CD4-positive, alpha-beta T cell treated with Interleukin-2 at 100 ng/mL for 4 hours (primary cell): ENCODE data around the gene LIG1.
A peak's percentile ranks its signal among the peaks of the same experiment; 100 is the strongest.
"Not testable (repeated sequence)": the region's sequence is repeated elsewhere in the genome, so short reads cannot be mapped to it uniquely, and the experiment has no call there.

Source experiments
- DNase-seq: peaks from one replicate; pipeline ENCODE4 v3.0.0-alpha.2; 2020; ENCODE audit warnings: low spot score

LIG1 gene

GRCh38 chr19:48121909-48122371 lies 48.2 kb downstream of the LIG1 start:
- no peak for DNase-seq

GRCh38 chr19:48121066-48121465 lies 49.1 kb downstream of the LIG1 start:
- no peak for DNase-seq

DNA sequence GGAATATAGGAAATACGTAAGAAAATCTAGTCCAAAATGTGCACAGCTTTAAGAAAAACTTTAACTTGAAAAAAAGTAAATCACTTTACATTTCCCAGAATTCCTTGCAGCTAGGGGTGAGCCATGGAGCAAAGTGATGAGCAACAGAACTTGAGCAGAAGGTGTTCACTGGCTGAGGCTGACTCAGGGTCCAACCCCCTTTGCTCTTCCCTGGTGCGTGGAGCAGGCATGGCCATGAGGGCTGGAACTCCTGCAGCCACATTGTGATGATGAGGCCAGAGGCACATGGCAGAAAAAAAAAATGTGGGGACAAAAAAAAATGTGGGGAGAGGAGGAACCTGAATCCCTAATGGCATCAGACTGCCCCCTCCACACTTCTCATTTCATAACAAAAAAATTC lies 49.6 kb downstream of the LIG1 start:
- DNase-seq, result no peak

DNA sequence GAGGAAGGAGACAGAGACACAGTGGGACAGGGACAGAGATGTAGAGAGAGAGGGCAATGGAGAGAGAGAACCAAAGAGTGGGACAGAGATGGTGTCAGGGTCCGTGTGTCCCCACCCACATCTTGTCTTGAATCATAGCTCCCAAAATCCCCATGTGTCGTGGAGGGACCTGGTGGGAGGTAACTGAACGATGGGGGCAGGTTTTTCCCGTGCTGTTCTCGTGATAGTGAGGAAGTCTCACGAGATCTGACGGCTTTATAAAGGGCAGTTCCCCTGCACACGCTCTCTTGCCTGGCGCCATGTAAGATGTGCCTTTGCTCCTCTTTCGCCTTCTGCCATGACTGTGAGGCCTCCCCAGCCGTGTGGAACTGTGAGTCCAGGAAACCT lies 52.0 kb downstream of the LIG1 start:
- DNase-seq, result no peak

GRCh38 chr19:48117515-48118130 lies 52.5 kb downstream of the LIG1 start:
- no peak for DNase-seq

DNA sequence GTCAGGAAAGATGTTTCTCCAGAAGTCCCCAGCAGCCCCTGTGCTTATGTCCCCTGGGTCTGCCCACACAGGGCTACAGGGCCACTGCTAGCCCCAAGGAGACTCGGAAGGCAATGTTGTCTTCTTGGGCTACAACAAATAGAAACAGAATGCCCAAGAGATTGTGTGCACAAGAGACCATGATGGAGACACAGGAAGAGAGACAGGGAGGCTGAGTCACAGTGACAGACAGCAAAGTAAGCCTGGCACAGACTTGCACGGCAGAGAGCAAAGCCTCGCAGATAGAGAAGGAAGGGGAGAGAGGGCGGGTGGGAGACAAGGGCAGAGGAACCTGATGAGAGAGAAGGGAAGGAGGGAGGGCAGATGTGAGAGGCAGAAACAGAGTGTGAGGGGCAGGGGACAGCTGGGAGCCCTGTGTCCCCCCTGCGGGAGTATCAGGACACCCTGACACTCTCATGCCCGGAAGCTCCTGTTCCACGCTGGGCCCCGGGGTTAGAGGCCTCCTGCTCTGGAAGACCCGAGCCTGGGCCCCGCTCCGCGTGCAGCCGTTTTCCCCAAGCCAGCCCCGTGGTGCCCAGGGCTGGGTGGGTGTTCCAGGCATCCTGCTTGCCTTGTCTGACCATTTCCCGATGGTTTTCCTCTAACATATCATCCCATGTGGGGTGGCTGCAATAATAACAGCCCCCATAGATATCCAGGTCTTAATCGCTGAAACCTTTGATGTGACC lies 56.8 kb downstream of the LIG1 start:
- no peak for DNase-seq

GRCh38 chr19:48111280-48111679 lies 58.9 kb downstream of the LIG1 start:
- no peak for DNase-seq

DNA sequence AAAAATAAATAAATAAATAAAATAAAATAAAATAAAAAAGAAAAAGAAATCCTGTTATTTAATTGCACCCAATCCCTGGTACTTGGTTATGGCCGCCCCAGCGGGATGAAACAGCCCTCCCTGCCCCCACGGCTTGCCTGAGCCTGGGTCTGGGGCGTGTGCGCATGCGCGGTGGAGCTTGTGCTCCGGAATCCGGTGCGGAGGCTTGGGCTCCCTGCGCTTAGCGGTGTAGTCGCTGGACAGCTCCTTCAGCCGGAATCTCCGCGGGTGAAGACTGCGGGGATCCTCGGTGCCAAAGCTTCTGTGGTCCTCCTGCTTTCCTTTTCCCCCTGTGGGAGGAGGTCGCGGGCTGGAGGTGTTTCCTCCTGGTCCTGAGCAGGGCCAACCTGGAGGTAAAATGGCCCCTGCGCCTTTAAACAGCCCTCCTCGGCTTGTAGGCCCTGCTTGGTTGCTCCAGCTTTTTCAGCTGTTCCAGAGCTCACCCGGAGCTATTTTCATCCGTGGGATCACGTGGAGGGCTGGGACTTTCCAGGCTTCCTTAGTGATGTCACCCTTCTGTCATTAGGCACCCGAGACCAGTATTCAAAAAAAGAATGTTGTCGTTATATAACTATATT lies 59.7 kb downstream of the LIG1 start, which contains the start of gene PLA2G4C:
PLA2G4C (minus strand) TSS at position 468 of the 617 bp plus-strand sequence. CDS start 4,288 bp downstream, outside the sequence.
- peak; percentile 73 for DNase-seq

DNA sequence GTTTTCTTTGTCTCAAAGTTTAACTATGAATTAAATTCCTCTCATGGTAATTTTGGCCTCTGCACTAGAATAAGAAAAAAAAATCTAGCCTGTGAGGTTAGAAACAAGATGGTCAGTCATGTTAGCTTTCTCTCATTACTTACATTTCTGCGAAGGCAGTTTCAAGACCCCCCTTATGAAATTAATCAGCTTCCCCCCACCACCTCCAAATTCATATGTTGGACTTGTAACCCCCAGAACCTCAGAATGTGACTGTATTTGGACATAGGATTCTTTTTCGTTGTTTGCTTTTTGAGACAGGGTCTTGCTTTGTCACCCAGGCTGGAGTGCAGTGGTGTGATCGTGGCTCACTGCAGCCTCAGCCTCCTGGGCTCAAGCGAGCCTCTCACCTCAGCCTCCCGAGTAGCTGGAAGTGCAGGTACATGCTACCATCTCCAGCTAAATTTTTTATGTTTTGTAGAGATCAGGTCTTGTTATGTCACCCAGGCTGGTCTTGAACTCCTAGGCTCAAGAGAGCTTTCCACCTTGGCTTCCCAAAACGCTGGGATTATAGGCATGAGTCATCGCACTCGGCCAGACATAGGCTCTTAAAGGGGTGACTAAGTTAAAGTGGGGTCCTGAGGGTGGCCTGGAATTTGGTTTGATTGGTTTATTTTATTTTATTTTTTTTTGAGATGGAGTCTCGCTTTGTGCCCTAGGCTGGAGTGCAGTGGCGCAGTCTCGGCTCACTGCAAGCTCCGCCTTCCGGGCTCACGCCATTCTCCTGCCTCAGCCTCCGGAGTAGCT lies 61.0 kb downstream of the LIG1 start:
- DNase-seq, result no peak

DNA sequence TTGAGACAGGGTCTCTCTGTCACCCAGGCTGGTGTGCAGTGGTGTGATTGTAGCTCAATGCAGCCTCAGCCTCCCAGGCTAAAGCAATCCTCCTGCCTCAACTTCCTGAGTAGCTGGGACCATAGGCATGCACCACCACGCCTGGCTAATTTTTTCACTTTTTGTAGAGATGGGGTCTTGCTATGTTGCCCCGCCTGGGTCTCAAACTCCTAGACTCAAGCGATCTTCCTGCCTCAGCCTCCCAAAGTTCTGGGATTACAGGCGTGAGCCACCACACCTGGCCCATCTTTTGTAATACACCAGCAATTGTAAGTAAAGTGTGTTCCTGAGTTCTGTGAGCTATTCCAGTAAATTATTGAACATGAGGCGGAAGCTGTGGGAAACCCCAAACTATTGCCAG lies 66.2 kb downstream of the LIG1 start:
- no peak for DNase-seq

DNA sequence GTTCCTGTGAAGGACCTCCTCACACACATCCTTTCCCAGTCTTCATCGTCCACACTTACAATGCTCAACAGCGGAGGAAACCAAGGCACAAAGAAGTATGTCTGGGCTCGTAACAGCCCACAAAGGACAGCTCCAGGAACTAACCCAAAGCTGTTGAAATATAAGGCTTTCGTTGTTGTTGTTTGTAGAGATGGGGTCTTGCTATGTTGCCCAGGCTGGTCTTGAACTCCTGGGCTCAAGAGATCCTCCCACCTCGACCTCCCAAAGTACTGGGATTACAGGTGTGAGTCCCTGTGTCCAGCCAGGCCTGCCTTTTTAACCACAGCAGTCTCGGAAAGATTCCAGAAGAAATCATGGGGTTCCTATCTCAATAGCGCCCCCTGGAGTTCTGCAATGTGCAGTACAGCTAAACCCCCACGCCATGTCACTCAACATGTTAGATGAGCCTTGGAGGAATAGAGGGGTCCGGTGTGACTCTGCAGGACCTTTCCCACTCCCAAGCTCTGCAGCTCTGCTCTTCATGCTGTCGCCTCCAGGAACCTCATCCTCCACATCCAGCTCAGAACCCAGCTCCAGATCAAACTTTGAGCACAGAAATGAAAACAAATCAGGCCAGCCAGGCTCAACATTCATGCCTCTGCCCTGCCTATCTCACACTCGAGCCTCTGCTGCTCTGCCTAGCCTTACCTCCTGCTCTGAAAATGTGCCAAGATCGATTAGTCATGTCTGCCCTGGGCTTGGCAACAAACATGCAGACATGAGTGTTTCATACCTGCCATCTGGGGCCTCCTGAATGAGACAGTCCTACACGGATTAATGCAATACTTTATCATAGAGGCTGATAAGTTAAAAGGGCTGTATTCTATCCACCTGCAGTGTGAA lies 67.0 kb downstream of the LIG1 start:
- DNase-seq, result peak; percentile 38

GRCh38 chr19:48095612-48096175 lies 74.5 kb downstream of the LIG1 start:
- DNase-seq, result no peak

- no peak for DNase-seq
Observed at GRCh38 chr19:48094855-48095203, 75.3 kb downstream of the LIG1 start.

- DNase-seq, result no peak
Observed at GRCh38 chr19:48094129-48094854, 75.9 kb downstream of the LIG1 start.

DNA sequence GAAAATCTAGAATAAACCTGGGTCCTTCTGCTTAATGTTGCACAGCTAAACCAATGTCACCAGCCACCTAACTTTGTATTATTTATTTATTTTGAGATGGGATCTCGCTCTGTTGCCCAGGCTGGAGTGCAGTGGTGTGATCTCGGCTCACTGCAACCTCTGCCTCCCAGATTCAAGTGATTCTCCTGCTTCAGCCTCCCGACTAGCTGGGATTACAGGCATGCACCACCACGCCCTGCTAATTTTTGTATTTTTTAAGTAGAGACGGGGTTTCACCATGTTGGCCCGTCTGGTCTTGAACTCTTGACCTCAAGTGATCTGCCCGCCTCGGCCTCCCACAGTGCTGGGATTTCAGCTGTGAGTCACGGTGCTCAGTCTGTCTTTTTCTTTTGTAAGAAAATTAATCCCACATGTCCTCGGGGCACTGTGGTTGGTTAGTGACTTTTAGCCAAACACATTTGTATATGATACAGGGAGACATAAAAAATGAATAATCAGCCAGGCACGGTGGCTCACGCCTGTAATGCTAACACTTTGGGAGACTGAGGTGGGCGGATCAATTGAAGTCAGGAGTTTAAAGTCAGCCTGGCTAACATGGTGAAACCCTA lies 78.9 kb downstream of the LIG1 start:
- DNase-seq, result not testable (repeated sequence)

DNA sequence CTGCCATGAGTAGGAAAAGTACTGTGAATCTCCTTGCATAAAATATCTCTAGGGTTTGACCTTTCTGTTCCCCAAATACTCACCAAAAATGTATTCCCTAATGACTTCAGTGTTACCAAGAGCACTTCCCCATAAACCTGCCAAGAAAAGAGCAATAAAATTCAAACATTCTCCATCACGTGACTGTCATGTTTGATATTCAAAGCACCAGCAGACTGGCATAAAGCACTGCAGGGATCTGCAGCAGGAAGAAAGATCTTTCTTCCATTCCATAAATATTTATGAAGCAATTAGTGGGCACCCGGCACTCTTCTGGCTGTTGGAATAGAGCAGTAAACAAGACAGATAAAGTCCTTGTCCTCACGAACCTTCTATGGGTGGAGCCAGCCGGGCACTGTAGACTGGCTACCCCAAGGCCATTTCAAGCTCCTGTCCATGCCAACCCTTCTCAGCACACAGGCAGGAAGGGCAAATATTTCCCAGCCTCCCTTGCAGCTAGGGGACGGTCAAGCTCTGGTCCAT lies 79.8 kb downstream of the LIG1 start:
- no peak for DNase-seq

DNA sequence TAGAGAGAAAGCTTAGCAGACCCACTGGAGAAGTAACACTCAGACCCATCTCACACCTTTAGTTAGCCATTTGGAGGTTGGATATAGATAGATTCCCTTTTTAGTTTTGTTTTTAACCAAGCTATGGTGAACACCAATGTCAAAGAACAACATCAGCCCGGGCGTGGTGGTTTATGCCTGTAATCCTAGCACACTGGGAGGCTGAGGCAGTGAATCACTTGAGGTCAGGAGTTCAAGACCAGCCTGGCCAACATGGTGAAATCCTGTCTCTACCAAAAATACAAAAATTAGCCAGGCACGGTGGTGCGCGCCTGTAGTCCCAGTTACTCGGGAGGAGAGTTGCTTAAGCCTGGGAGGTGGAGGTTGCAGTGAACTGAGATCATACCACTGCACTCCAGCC lies 81.2 kb downstream of the LIG1 start:
- not testable (repeated sequence) for DNase-seq

GRCh38 chr19:48085904-48086864 lies 84.0 kb downstream of the LIG1 start:
- no peak for DNase-seq

GRCh38 chr19:48085076-48085475 lies 85.1 kb downstream of the LIG1 start:
- DNase-seq, result no peak
